Breast epithelium (tissue), 4 donors: ENCODE data around the gene HDDC3. TPM values are rescaled to one million over a fixed set of nuclear protein-coding genes. Genes with fewer than 3 reads are reported as not detected.

ENCODE experiments used
- DNase-seq, 2 donors: peaks; one replicate each; pipeline ENCODE4 v3.0.0-alpha.2; 2019; ENCODE audit warnings: low spot score in 2 of 2
- H3K27ac ChIP-seq, 2 donors: fragments of 200-600 bp; sonication (generic) in 1 of 2; one replicate each; pipeline ENCODE4 v1.5.1; 2016 to 2019; ENCODE audit warnings: mild to moderate bottlenecking in 1 of 2
- H3K27me3 ChIP-seq, 2 donors: fragments of 200-600 bp; sonication (generic) in 1 of 2; one replicate each; pipeline versions ENCODE4 v1.5.1 to v1.6.0; 2017 to 2019; ENCODE audit warnings: control low read depth in 1 of 2, mild to moderate bottlenecking in 1 of 2
- H3K36me3 ChIP-seq: fragments of 200-600 bp; one replicate; pipeline ENCODE4 v1.5.1; 2019
- H3K4me1 ChIP-seq, 2 donors: fragments of 200-600 bp; sonication (generic); one replicate each; pipeline ENCODE4 v1.5.1; 2016 to 2019; ENCODE audit warnings: control low read depth in 1 of 2
- H3K4me3 ChIP-seq, 3 donors: fragments of 200-600 bp; sonication (generic); 1 replicate in 2 of 3; 2 replicates in 1 of 3; pipeline ENCODE4 v1.5.1; 2016 to 2019; ENCODE audit warnings: mild to moderate bottlenecking in 3 of 3, moderate library complexity in 2 of 3
- H3K9me3 ChIP-seq, 2 donors: fragments of 200-600 bp; sonication (generic) in 1 of 2; one replicate each; pipeline ENCODE4 v1.5.1; 2016 to 2019; ENCODE audit warnings: control low read depth in 1 of 2
- CTCF ChIP-seq, 3 donors: fragments of 450-650 bp; IDR thresholded peaks; one replicate each; pipeline ENCODE4 v1.5.1; 2016 to 2017; ENCODE audit warnings: antibody characterized with exemption in 3 of 3, mild to moderate bottlenecking in 3 of 3, moderate library complexity in 3 of 3
- POLR2A ChIP-seq: fragments of 450-650 bp; IDR thresholded peaks from one replicate; pipeline ENCODE4 v1.6.1; 2016; ENCODE audit warnings: antibody characterized with exemption, mild to moderate bottlenecking, moderate library complexity
- POLR2AphosphoS5 ChIP-seq, 3 donors: sonication (generic); formaldehyde crosslinking; IDR thresholded peaks; one replicate each; pipeline ENCODE4 v1.6.1; 2017; ENCODE audit warnings: antibody characterized with exemption in 3 of 3
- intact Hi-C: fragments of 100-400 bp; cut with DNase I; formaldehyde crosslinking; loops from one replicate; pipeline ENCODE4 v1.15.1; 2023; ENCODE audit warnings: low total_unique reads
- total RNA-seq, 3 donors: library from RNA; depleted of rRNA; stranded (reverse); fragments of >200 nt; gene quantifications; one replicate each; pipeline ENCODE4 v1.1.0, GENCODE V29; 2016

HDDC3 gene
- total RNA-seq, 3 donors from 2014 or later: 19.0 to 22.3 (median 19.4) TPM

- no peak overlapping the region for H3K27ac ChIP-seq
- intact Hi-C loops: no loop called here
- DNase-seq: no peak
Measured at GRCh38 chr15:90972133-90972532, 39.8 kb upstream of the HDDC3 start.

GRCh38 chr15:90970274-90970673, 37.9 kb upstream of the HDDC3 start:
- Histone ChIP-seq H3K4me3 (no peak overlapping the region), H3K9me3 (no peaks in the 10 kb centered on the region), H3K27me3 (no peaks in the 10 kb centered on the region), H3K36me3 (no peaks in the 10 kb centered on the region), H3K4me1 (no peaks in the 10 kb centered on the region), H3K27ac (no peak overlapping the region)
- no peak for TF ChIP-seq CTCF (IDR thresholded peaks at IDR 0.05)
- no peak for TF ChIP-seq POLR2AphosphoS5 (IDR thresholded peaks at IDR 0.05)
- no peak for TF ChIP-seq POLR2A
- intact Hi-C loops: no loop called here
- no peak for DNase-seq

More at GRCh38 chr15:90972133-90972532, 39.8 kb upstream of the HDDC3 start:
- no peaks in the 10 kb centered on the region for H3K36me3 ChIP-seq
- TF ChIP-seq POLR2AphosphoS5 (IDR thresholded peaks at IDR 0.05) (no peak), CTCF (IDR thresholded peaks at IDR 0.05) (no peak), POLR2A (no peak)
- H3K4me3 ChIP-seq: no peak overlapping the region
- no peaks in the 10 kb centered on the region for H3K9me3 ChIP-seq
- H3K27me3 ChIP-seq: no peaks in the 10 kb centered on the region
- H3K4me1 ChIP-seq: no peaks in the 10 kb centered on the region

GRCh38 chr15:90968434-90968833, 36.1 kb upstream of the HDDC3 start:
- no peak for DNase-seq
- Histone ChIP-seq H3K27ac (no peak overlapping the region), H3K4me3 (no peak overlapping the region), H3K9me3 (no peaks in the 10 kb centered on the region), H3K4me1 (no peaks in the 10 kb centered on the region), H3K36me3 (no peaks in the 10 kb centered on the region), H3K27me3 (no peaks in the 10 kb centered on the region)
- no peak for TF ChIP-seq POLR2A
- TF ChIP-seq CTCF (IDR thresholded peaks at IDR 0.05): no peak
- TF ChIP-seq POLR2AphosphoS5 (IDR thresholded peaks at IDR 0.05): no peak
- intact Hi-C loops: no loop called here

GRCh38 chr15:90967206-90967605, 34.9 kb upstream of the HDDC3 start:
- intact Hi-C loops: no loop called here
- H3K27me3 ChIP-seq: no peaks in the 10 kb centered on the region
- no peak overlapping the region for H3K4me3 ChIP-seq
- no peaks in the 10 kb centered on the region for H3K36me3 ChIP-seq
- no peaks in the 10 kb centered on the region for H3K9me3 ChIP-seq
- H3K4me1 ChIP-seq: no peaks in the 10 kb centered on the region
- no peak overlapping the region for H3K27ac ChIP-seq
- no peak for DNase-seq
- no peak for TF ChIP-seq POLR2A
- no peak for TF ChIP-seq POLR2AphosphoS5 (IDR thresholded peaks at IDR 0.05)
- no peak for TF ChIP-seq CTCF (IDR thresholded peaks at IDR 0.05)

DNA sequence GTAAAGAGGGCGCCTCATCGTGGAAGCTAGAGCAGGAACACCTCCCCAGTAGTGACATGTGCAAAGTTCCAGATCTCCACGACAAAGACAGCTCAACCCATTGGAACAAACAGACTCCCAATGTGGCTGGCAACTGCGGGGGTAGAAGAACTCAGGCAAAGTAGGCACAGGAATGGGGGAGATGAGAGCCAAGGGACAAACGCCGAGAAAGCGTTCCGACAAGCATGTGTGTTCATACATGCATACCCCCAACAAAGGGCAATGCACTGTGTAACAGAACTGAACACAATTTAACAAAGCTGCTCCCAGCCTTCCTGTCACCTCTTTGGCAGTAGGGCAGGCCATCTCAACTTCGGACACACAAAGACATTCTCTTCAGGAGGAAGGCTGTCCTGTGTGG, 33.9 kb upstream of the HDDC3 start:
- Histone ChIP-seq H3K4me3 (no peak overlapping the region), H3K4me1 (no peaks in the 10 kb centered on the region), H3K27me3 (no peaks in the 10 kb centered on the region), H3K9me3 (no peaks in the 10 kb centered on the region), H3K27ac (no peak overlapping the region), H3K36me3 (no peaks in the 10 kb centered on the region)
- no peak for TF ChIP-seq POLR2A
- TF ChIP-seq POLR2AphosphoS5 (IDR thresholded peaks at IDR 0.05): no peak
- TF ChIP-seq CTCF (IDR thresholded peaks at IDR 0.05): no peak
- DNase-seq: no peak
- intact Hi-C loops: no loop called here
